HG03064 (cell line): Measurements from ENCODE around the gene CTNNB1.
"Not testable (repeated sequence)": the region's sequence is repeated elsewhere in the genome, so short reads cannot be mapped to it uniquely, and the experiment has no call there.

Experiments
- ATAC-seq: cut with Tn5 transposase; IDR thresholded peaks from one replicate; pipeline ENCODE4 v1.9.1; 2021; ENCODE audit warnings: low read depth; ENCODE audit not compliant: unreplicated experiment

The CTNNB1 gene

GRCh38 chr3:41248525-41248924 is 49.2 kb downstream of the CTNNB1 start:
- ATAC-seq, result no peak

GRCh38 chr3:41249318-41249717 is 50.0 kb downstream of the CTNNB1 start:
- ATAC-seq, result no peak

GRCh38 chr3:41250825-41251224 is 51.5 kb downstream of the CTNNB1 start:
- ATAC-seq, result no peak

DNA sequence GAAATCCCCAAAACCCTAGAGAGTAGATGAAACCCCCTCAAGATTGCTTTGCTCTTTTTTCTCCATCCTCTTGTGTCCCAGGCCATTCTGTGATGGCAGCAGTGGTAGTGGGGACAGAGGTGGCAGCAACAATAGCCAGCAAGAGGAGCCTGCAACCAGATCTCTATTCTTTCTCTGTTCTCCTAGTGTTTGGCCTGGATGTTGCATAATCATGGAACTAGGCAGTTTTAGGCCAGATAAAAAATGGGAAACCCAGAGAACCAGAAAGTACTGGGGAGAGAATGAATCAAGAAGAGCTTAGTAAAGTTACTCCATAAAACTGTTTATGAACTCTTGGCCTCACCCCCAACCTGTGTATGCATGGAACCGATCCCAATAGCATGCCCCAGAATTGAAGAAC is 52.3 kb downstream of the CTNNB1 start:
- no peak for ATAC-seq

DNA sequence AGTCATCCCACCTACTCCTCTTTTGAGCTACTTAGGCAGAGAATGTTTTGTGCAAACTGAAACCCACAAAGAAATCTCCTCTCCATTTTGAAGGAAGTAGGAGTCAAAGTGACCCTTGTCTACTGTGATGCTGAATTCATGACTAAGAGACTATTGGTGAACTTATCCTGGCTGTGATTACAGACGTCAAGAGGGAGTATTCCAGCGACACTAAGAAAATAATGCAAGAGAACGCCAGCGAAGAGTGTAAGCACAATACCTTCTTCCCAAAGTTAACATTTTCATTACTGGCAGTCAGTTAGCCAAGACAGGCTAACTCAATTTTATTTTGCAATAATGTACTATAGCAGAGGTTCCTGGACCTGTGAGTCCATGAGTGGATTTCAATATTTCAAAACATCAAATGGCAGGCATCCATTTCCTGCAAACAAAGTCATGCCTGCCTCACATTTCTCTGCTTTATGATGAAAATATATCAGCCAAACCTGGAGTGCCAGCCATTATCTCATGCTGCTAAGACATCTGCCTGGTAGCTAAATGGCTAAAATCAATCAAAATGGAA is 59.0 kb downstream of the CTNNB1 start:
- ATAC-seq, result no peak

DNA sequence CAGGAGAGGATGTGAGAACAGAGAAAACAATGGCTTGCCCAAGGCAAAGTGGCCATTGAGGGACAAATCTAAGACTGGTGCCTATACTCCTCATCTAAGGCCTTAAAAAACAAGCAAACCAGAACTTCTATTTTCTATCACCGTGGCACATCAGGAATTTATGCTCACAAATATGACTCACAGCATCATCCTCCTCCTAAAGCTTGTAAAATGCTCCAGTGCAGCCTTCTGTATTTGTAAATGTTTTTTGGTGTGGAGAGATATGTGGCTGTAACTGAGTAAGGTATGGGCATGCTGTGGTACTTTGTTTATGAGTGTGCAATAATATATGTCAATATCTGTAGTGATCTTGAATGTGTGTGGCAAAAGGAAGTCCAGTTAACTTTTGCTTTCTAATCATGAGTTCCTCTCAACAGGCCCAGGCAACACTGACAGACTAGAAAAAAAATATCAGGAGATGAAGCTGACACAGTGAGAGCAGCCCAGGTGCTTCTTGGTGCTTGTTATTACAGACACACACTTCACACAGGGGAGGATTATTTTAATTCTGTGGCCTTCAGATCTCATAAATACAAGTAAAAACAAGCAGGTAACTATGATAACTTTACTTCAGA is 60.3 kb downstream of the CTNNB1 start:
- no peak for ATAC-seq

DNA sequence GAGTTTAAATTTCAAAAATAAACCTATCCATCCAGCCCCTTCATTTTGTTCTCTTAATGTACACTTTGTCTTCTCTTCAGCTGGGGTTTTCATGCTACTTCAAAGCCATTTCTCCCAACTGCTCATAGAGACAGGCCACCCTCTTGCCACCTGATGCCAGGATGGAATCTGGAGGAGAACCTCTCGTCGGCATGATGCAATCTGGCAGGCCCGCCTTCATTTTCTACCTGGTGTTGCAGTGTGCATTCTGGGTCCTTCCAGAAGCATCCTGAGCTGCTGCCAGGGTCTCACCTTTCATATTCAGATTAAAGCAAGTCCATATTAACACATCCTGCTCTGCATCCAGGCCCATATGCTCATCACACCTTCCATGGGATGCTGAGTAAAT is 60.8 kb downstream of the CTNNB1 start:
- ATAC-seq, result no peak

GRCh38 chr3:41265011-41265545 is 65.8 kb downstream of the CTNNB1 start:
- ATAC-seq, result no peak

GRCh38 chr3:41265823-41266273 is 66.5 kb downstream of the CTNNB1 start:
- ATAC-seq, result no peak

- no peak for ATAC-seq
These were observed 68.8 kb downstream of the CTNNB1 start for GRCh38 chr3:41267975-41268640.

GRCh38 chr3:41272667-41273066 is 73.4 kb downstream of the CTNNB1 start:
- no peak for ATAC-seq

- ATAC-seq, result no peak
These were observed 75.8 kb downstream of the CTNNB1 start for GRCh38 chr3:41274944-41275668.

GRCh38 chr3:41276191-41276590 is 76.9 kb downstream of the CTNNB1 start:
- ATAC-seq, result no peak

- ATAC-seq, result no peak
These were observed 78.6 kb downstream of the CTNNB1 start for GRCh38 chr3:41277790-41278465.

- not testable (repeated sequence) for ATAC-seq
These were observed 85.6 kb downstream of the CTNNB1 start for GRCh38 chr3:41284934-41285333.

DNA sequence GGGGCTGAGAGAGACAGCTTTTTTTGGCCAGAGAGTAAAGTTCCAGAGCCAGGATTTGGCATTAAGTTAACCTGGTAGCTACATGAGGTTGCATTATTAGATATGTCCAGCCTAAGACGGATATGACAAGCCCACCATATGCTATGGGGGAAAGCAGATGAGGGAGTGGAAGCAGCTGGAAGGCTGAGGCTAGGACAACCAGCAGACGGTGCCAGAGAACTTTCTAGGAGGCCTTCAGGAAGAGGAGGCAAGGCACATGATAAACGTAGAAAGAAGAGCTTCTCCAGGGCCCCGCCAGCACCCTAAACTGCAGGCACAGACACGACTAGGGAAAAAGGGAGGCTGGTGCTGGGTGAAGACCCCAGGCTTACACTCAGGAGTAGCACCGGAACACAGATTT is 87.0 kb downstream of the CTNNB1 start:
- ATAC-seq, result no peak

GRCh38 chr3:41288785-41289184 is 89.5 kb downstream of the CTNNB1 start:
- no peak for ATAC-seq
